ENCODE results near the gene NEK2.

DNA sequence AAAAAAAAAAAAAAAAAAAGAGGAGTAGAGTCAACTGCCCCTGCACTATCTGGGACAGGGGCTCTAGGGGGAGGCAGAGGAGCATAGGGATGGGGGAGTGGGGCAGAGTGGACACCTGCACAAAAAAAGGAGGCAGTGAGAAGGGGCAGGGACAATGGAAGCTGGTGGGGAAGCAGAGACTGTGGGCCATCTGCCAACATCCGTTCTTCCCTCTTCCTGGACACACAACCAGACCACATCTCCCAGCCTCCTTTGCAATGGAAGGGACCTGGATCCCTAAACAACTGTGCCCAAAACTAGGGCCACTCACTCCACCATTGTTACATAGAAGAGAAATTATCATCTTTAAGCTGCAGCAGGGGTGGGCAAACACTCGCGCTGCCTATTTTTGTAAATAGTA lies 38.4 kb downstream of the NEK2 start:
- TF ChIP-seq POLR2A (IDR thresholded peaks at IDR 0.05) (no peak), CTCF (IDR thresholded peaks at IDR 0.05) (no peak)

All from breast epithelium (tissue), 3 donors.